Measurements from ENCODE around the gene GABRR3. TPM values are rescaled to one million over a fixed set of nuclear protein-coding genes. Genes with fewer than 3 reads are reported as not detected.

GABRR3 gene
- polyA plus RNA-seq, 1 donor from 2014 or later: not detected

DNA sequence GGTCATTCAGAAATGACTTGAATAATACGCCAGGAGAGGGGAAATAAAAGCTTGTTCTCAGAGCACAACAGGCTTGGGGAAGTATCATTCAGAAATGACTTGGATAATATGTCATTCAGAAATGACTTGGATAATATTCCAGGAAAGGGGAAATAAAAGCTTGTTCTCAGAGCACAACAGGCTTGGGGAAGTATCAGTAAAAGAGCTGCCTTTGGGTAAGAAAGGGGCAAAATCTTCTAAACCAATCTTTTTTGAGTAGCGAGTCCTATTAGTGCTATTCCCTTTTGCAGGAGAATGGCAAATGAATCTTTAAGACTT is 20.9 kb downstream of the GABRR3 start:
- H2AFZ ChIP-seq (ENCODE audit: low read depth, low read length): no peak overlapping the region
- H3K4me3 ChIP-seq (ENCODE audit: low read length): no peak overlapping the region
- H3K9me3 ChIP-seq (ENCODE audit: low read length): no peaks in the 10 kb centered on the region
- no peaks in the 10 kb centered on the region for H3K27me3 ChIP-seq (ENCODE audit: insufficient read depth, low read depth, low read length)
- H3K4me2 ChIP-seq (ENCODE audit: low read length): no peak overlapping the region
- H3K9me2 ChIP-seq (ENCODE audit: insufficient read depth, low read length): no peaks in the 10 kb centered on the region
- TF ChIP-seq, protein P1, sequence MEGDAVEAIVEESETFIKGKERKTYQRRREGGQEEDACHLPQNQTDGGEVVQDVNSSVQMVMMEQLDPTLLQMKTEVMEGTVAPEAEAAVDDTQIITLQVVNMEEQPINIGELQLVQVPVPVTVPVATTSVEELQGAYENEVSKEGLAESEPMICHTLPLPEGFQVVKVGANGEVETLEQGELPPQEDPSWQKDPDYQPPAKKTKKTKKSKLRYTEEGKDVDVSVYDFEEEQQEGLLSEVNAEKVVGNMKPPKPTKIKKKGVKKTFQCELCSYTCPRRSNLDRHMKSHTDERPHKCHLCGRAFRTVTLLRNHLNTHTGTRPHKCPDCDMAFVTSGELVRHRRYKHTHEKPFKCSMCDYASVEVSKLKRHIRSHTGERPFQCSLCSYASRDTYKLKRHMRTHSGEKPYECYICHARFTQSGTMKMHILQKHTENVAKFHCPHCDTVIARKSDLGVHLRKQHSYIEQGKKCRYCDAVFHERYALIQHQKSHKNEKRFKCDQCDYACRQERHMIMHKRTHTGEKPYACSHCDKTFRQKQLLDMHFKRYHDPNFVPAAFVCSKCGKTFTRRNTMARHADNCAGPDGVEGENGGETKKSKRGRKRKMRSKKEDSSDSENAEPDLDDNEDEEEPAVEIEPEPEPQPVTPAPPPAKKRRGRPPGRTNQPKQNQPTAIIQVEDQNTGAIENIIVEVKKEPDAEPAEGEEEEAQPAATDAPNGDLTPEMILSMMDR (IDR thresholded peaks at IDR 0.05; ENCODE audit: poor library complexity, severe bottlenecking): no peak
- no peak for TF ChIP-seq EZH2 (IDR thresholded peaks at IDR 0.05; ENCODE audit: borderline replicate concordance, insufficient read depth, low read length, poor library complexity, severe bottlenecking)
- no peak for TF ChIP-seq RAD21 (conservative IDR thresholded peaks at IDR 0.05)
- no peak for TF ChIP-seq POLR2AphosphoS5 (IDR thresholded peaks at IDR 0.05)
- TF ChIP-seq TAF1 (IDR thresholded peaks at IDR 0.05; ENCODE audit: low read depth): no peak
- TF ChIP-seq SMC3 (conservative IDR thresholded peaks at IDR 0.05; ENCODE audit: poor library complexity): no peak
- TF ChIP-seq EP300 (conservative IDR thresholded peaks at IDR 0.05; ENCODE audit: poor library complexity, severe bottlenecking): no peak
- TF ChIP-seq REST (IDR thresholded peaks at IDR 0.05; ENCODE audit: borderline replicate concordance): no peak
- no peak for TF ChIP-seq MXI1 (conservative IDR thresholded peaks at IDR 0.05; ENCODE audit: poor library complexity, severe bottlenecking)
- no peaks in the 10 kb centered on the region for H4K20me1 ChIP-seq (ENCODE audit: insufficient read depth)
- H3K9ac ChIP-seq (ENCODE audit: low read length): no peak overlapping the region
- H3K79me2 ChIP-seq (replicated peaks; ENCODE audit: insufficient read depth, low read length): no peaks in the 10 kb centered on the region
- no peak overlapping the region for H3K27ac ChIP-seq (ENCODE audit: low read length)
- no peaks in the 10 kb centered on the region for H3K36me3 ChIP-seq (ENCODE audit: insufficient read depth, low read length)
- no peaks in the 10 kb centered on the region for H3F3A ChIP-seq (ENCODE audit: insufficient read depth, low read length, poor library complexity, severe bottlenecking)

- Histone ChIP-seq H3K9me2 (ENCODE audit: insufficient read depth, low read length) (no peaks in the 10 kb centered on the region), H3K36me3 (ENCODE audit: insufficient read depth, low read length) (no peaks in the 10 kb centered on the region), H3K4me2 (ENCODE audit: low read length) (no peak overlapping the region), H3K27ac (ENCODE audit: low read length) (no peak overlapping the region), H3K9ac (ENCODE audit: low read length) (no peak overlapping the region), H4K20me1 (ENCODE audit: insufficient read depth) (no peaks in the 10 kb centered on the region), H3K9me3 (ENCODE audit: low read length) (no peaks in the 10 kb centered on the region), H3F3A (ENCODE audit: insufficient read depth, low read length, poor library complexity, severe bottlenecking) (no peaks in the 10 kb centered on the region), H2AFZ (ENCODE audit: low read depth, low read length) (no peak overlapping the region), H3K79me2 (replicated peaks; ENCODE audit: insufficient read depth, low read length) (no peaks in the 10 kb centered on the region), H3K4me3 (ENCODE audit: low read length) (no peak overlapping the region), H3K27me3 (ENCODE audit: insufficient read depth, low read depth, low read length) (no peaks in the 10 kb centered on the region)
- TF ChIP-seq TAF1 (IDR thresholded peaks at IDR 0.05; ENCODE audit: low read depth) (no peak), MXI1 (conservative IDR thresholded peaks at IDR 0.05; ENCODE audit: poor library complexity, severe bottlenecking) (no peak), EP300 (conservative IDR thresholded peaks at IDR 0.05; ENCODE audit: poor library complexity, severe bottlenecking) (no peak)
These were observed 21.5 kb downstream of the GABRR3 start for GRCh38 chr3:98013411-98014267.

Measured in neural cell (in vitro differentiated cells).